ENCODE measurements around the gene IFNG.

DNA sequence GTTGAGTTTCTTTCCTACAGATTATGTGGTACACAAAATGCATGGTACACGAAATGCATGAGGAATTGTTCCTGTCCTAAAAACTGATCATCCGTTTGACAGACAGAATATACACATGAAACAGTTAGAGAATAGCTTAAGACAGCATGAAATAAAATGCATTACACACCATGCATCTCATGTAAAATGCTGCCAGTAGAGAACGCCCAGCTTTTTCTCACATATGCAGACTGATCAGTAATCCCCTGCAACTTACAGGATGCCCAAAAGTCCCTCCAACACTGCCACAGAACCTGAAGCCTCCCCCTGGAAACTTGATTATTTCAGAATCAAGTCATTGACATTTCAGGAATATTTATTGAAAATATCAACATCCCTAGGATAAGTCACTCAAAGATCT lies 24.0 kb downstream of the IFNG start:
- TF ChIP-seq, protein P1, sequence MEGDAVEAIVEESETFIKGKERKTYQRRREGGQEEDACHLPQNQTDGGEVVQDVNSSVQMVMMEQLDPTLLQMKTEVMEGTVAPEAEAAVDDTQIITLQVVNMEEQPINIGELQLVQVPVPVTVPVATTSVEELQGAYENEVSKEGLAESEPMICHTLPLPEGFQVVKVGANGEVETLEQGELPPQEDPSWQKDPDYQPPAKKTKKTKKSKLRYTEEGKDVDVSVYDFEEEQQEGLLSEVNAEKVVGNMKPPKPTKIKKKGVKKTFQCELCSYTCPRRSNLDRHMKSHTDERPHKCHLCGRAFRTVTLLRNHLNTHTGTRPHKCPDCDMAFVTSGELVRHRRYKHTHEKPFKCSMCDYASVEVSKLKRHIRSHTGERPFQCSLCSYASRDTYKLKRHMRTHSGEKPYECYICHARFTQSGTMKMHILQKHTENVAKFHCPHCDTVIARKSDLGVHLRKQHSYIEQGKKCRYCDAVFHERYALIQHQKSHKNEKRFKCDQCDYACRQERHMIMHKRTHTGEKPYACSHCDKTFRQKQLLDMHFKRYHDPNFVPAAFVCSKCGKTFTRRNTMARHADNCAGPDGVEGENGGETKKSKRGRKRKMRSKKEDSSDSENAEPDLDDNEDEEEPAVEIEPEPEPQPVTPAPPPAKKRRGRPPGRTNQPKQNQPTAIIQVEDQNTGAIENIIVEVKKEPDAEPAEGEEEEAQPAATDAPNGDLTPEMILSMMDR (IDR thresholded peaks at IDR 0.05 in 8 of 11, conservative IDR thresholded peaks at IDR 0.05 in 3 of 11) = no peak
- no peak for TF ChIP-seq POLR2A (IDR thresholded peaks at IDR 0.05)
- no peak for TF ChIP-seq POLR2AphosphoS5 (IDR thresholded peaks at IDR 0.05)
